WERI-Rb-1 (cell line): Measurements from ENCODE around the gene KCNC2.
"Not testable (repeated sequence)": the region's sequence is repeated elsewhere in the genome, so short reads cannot be mapped to it uniquely, and the experiment has no call there.

Experiments used
- DNase-seq: peaks from one replicate; pipeline ENCODE4 v3.0.0-alpha.2; 2020
- H3K27ac ChIP-seq: fragments of 250-450 bp; sonication (Bioruptor Pico); 2 replicates; pipeline ENCODE4 v1.5.1; 2020; ENCODE audit warnings: mild to moderate bottlenecking, moderate library complexity
- H3K27me3 ChIP-seq: fragments of 250-450 bp; sonication (Bioruptor Pico); 2 replicates; pipeline ENCODE4 v1.5.1; 2021; ENCODE audit warnings: mild to moderate bottlenecking, low read depth, moderate library complexity; ENCODE audit not compliant: insufficient read depth, severe bottlenecking
- H3K36me3 ChIP-seq: fragments of 250-450 bp; sonication (Bioruptor Pico); 2 replicates; pipeline ENCODE4 v1.5.1; 2020; ENCODE audit warnings: mild to moderate bottlenecking, moderate library complexity
- H3K4me3 ChIP-seq: 2 replicates; pipeline ENCODE4 v1.5.1; 2011; ENCODE audit warnings: low read depth, mild to moderate bottlenecking, control low read depth, low read length
- H3K9me3 ChIP-seq: fragments of 250-450 bp; sonication (Bioruptor Pico); 2 replicates; pipeline ENCODE4 v1.5.1; 2021; ENCODE audit warnings: mild to moderate bottlenecking, moderate library complexity; ENCODE audit not compliant: severe bottlenecking
- CTCF ChIP-seq: IDR thresholded peaks from 2 replicates; pipeline ENCODE4 v1.5.1; 2011; ENCODE audit warnings: low read depth, mild to moderate bottlenecking, control low read depth, inconsistent platforms, low read length

The KCNC2 gene

DNA sequence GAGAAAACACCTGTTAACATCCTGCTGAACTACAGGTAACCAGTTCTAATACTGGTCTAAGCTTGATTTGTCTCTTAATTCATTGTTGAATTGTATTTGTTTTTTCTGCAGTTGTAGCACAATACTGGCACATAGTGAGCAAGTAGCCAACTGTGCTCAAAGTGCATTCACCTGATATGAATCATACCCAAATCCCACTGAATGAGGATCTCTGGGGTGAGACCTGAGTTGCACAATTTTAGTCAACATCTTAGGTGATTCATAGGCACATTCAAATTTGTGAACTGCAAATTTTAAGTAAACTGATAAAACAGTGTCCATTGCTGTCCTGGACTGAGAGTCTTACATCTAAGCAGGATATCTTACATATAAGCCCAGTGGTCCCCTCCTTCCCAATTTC is 12.8 kb downstream of the KCNC2 start:
- Histone ChIP-seq H3K36me3 (no peaks in the 10 kb centered on the region), H3K4me3 (no peak overlapping the region), H3K27ac (no peak overlapping the region), H3K27me3 (no peaks in the 10 kb centered on the region), H3K9me3 (no peaks in the 10 kb centered on the region)
- DNase-seq: no peak
- TF ChIP-seq CTCF: no peak

DNA sequence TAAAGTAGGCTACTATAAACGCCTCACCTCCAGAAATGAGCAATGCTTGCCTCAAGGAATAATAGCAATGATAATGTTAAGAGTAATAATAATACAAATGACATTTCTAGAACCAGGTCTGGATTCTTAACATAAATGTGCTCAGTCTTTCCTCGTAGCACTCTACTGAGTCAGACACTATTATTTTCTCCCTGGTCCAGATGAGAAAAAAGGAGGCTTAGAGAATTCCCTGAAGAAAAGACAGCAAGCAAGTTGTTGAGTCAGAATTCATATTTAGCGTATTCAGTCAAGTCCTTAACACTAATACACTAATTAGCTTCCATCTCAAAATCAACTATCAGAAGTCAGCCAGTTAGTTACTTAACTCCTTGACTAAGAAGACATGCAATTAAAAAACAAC is 13.2 kb downstream of the KCNC2 start:
- no peak for DNase-seq
- H3K4me3 ChIP-seq: no peak overlapping the region
- H3K36me3 ChIP-seq: no peaks in the 10 kb centered on the region
- TF ChIP-seq CTCF: no peak
- H3K9me3 ChIP-seq: no peaks in the 10 kb centered on the region
- no peak overlapping the region for H3K27ac ChIP-seq
- no peaks in the 10 kb centered on the region for H3K27me3 ChIP-seq

DNA sequence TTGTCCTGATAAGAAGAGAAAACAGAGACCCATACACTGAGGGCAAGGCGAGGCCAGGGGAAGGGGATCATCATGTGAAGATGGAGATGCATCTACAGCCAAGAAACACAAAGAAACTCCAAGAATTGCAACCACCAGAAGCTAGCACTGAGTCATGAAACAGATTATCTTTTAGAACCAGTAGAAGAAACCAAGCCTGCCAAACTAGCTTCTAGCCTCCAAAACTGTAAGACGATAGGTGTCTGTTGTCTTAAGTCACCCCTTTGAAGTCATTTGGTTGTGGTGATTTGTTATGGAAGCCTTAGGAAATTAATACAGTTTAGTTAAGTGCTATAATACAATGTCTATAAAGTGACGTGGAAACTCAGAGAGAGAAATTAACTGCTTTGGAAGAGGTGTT is 15.4 kb downstream of the KCNC2 start:
- Histone ChIP-seq H3K36me3 (no peaks in the 10 kb centered on the region), H3K4me3 (no peak overlapping the region), H3K27me3 (no peaks in the 10 kb centered on the region), H3K27ac (no peak overlapping the region), H3K9me3 (no peaks in the 10 kb centered on the region)
- no peak for DNase-seq
- no peak for TF ChIP-seq CTCF

GRCh38 chr12:75192196-75192595 is 17.4 kb downstream of the KCNC2 start:
- H3K27me3 ChIP-seq: no peaks in the 10 kb centered on the region
- H3K4me3 ChIP-seq: no peak overlapping the region
- H3K9me3 ChIP-seq: no peaks in the 10 kb centered on the region
- no peak for TF ChIP-seq CTCF
- DNase-seq: no peak
- no peak overlapping the region for H3K27ac ChIP-seq
- no peaks in the 10 kb centered on the region for H3K36me3 ChIP-seq

GRCh38 chr12:75190846-75191245 is 18.8 kb downstream of the KCNC2 start:
- TF ChIP-seq CTCF: no peak
- no peak for DNase-seq
- H3K36me3 ChIP-seq: no peaks in the 10 kb centered on the region
- H3K4me3 ChIP-seq: no peak overlapping the region
- H3K27ac ChIP-seq: no peak overlapping the region
- H3K9me3 ChIP-seq: no peaks in the 10 kb centered on the region
- no peaks in the 10 kb centered on the region for H3K27me3 ChIP-seq

DNA sequence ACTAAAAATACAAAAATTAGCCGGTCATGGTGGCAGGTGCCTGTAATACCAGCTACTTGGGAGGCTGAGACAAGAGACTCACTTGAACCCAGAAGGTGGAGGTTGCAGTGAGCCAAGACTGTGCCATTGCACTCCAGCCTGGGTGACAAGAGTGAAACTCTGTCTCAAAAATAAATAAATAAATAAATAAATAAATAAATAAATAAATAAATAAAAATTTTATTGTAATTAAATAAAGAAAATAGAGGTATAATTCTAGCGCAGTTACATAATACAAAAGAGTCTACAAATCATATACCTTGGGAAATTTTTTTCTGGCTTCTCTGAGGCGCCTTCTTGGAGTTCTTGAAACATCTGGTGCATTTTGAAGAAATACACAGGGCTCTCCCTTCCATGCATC is 23.8 kb downstream of the KCNC2 start:
- H3K4me3 ChIP-seq, DNase-seq, H3K9me3 ChIP-seq, H3K27me3 ChIP-seq, H3K27ac ChIP-seq, H3K36me3 ChIP-seq: not testable (repeated sequence)

GRCh38 chr12:75184516-75184915 is 25.1 kb downstream of the KCNC2 start:
- Histone ChIP-seq H3K4me3 (no peak overlapping the region), H3K27me3 (no peaks in the 10 kb centered on the region), H3K36me3 (no peaks in the 10 kb centered on the region), H3K27ac (no peak overlapping the region), H3K9me3 (no peaks in the 10 kb centered on the region)
- TF ChIP-seq CTCF: no peak
- DNase-seq: no peak
